Stimulated activated CD8-positive, alpha-beta memory T cell treated with anti-CD3 and anti-CD28 coated beads, Interleukin-2, amount 100 ng/mL, for 48 hours (primary cell): Measurements from ENCODE around the gene FBXW11.

Experiments used
- DNase-seq, 2 donors: peaks; one replicate each; pipeline ENCODE4 v3.0.0-alpha.2; 2020; ENCODE audit warnings: low read depth in 2 of 2

Gene FBXW11

DNA sequence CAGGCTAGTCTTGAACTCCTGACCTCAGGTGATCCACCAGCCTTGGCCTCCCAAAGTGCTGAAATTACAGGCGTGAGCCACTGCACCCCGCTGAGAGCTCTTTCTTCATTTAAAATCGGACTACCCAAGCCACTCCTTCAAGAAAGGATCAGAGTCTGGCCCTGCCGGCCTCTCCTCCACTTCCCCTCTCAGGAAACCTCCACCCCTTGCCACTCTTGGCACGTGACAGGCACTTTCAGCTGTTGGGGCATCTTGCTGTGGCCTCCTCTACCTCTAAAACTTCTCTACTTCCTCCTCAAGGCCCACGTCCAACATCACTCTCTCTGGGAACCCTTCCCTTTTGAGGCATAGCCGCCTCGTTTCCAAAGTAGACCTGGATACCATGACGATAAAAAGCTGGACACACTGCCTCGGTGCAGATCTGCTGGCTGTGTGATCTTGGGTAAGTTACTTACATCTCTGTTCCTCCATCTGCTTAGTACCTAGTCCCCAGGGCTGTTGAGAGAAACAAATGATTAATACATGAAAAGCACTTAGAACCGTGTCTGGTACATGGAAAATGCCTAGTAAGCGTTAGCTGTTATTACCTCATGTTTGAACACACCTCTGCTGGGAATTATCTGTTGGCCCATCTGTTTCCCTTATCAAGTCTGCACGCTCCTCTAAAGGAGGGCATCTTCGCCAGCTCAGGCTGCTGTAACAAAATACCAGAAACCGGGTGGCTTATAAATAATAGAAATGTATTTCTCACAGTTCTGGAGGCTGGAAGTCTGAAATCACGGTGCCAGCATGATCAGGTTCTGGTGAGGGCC, 165.5 kb downstream of the FBXW11 start:
- DNase-seq, result no peak

DNA sequence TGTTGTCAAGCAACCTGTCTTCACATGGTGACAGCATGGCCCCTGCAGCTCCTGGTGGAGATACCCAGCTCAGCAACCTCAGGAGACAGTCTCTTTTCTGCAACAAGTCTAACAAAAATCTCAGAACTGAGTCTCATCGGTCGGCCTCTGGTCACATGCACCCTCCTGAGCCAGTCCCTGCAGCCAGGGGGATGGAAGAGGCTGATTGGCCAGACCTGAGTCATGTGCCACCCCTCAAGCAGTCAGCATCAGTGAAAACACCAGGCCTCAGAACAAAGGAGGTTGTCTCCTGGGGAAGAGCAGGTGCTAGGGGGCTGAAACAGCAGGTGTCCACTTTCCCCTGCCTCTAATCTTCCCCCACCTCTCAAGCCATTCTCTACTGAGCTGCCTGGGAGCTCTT, 166.4 kb downstream of the FBXW11 start:
- DNase-seq, result no peak

DNA sequence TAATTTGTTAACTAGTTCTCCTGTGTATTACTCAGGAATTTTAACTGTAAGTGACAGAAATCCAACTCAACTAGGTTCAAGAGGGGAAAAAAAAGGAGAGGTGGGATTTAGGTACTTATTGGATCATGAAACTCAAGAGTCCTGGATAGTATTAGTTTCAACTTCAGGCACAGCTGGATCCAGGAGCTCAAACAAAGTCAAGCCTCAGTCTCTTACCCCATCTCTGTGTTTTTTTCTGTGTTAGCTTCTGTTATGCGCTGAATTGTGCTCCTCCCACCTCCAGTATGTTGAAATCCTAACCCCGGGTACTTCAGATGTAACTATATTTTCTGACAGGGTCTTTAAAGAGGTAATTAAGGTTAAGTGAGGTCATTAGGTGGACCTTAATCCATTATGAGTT, 167.3 kb downstream of the FBXW11 start:
- no peak for DNase-seq

DNA sequence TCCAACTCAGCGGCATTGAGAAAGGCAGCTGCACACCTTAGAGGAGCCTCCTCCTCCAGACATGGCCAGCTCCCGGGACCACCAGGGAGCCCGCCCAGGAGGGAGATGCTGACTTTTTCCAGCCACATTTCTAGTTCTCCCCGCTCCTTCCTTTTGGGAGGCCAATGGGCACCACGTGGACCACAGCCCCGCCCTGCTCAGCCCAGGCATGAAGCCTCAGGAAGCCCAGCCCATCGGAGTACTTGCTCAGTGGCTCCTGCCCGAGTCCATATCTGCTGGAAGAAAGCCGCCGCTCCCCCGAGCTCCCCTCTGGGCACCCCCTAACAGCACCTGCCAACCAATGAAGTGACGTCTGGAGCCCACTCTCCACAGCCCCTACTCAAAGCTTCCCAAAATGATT, 168.4 kb downstream of the FBXW11 start:
- no peak for DNase-seq

DNA sequence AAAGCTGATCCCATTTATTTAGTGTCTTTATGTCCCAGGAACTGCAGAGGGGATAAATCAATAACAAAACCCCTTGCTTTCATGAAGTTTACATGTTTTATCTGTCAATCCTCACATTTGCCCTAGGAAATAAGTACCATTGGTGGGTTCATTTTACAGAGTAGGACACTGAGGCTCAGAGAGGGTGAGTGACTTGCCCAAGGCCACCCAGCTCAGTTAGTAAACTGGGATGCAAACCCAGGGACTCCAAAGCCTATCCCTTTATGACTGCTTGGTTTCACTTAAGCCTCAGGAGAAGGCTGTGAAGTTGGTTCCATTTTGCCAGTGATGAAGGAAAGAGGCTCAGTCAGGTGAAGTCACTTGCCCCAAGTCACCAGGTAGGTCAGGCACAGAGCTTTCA, 168.9 kb downstream of the FBXW11 start:
- DNase-seq, result no peak

DNA sequence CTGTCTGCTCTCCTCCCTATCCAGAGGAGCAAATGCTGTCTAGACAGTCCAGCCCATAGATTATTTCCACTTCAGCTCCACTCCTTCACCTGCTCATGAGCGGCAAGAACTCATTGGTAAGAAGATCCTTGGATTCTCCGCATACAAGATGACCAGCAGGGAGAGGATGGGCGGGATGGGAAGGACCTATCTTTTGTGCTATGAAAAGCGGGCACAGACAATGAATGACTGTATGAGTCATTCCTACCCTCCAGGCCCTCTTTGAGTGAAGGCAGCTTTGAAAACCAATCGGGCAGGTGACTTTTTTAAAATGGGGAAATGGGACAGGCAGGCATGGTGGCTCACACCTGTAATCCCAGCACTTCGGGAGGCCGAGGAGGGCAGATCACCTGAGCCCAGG, 171.4 kb downstream of the FBXW11 start:
- no peak for DNase-seq

DNA sequence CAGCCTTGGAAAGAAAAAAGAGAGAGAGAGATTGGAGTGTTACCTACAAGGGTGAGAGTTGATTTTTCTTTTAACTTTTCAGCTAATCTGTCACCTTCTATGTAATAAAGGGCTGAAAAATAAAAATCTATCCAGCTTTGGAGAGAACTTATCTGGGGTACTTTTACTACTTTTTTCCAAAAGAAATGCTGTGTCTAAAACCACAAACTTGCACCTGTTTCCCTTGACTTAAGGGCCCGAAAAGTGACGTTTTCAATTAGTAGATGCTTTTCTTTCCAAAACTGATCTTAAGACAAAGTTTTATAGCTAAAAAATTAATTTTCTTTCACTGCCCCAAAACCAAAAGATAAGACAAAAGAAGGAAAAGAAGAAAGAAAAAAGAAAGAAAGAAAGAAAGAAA, 172.0 kb downstream of the FBXW11 start:
- DNase-seq, result no peak

DNA sequence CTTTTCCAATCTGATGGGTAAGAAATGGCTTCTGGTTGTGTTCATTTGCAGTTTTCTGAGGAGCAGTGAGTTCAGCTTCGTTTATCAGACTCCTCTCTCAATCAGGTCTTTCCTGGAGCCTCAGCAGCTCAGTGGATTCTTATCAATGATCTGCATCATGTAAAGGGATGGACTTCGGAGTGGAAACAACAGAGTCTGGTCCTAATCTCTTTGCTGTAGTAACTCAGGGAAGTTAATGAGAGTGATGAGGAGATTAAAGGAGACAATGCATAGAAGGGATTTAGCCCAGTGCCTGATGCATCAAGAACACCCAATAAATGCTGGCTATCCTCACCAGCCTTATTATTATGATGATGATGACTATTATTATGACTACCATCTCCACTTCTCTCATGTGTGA, 173.7 kb downstream of the FBXW11 start:
- no peak for DNase-seq

DNA sequence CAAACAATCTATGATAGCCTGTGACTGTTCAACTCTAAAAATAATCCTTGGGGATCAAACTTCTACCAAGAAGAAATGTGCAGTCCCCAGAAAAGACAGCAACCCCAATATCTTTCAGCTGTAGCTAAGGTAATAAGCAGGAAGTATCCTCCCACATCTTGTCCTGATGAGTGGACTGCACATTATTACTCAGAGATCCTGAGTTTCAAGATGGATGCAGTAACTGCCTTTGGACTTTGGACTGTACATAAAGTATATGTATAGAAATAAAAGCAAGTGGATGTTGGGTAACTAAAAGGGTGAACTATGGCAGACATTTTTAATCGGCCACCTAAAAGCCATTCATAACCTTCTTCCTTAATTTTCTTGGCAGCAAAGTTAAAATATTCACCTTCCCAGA, 175.8 kb downstream of the FBXW11 start:
- DNase-seq, result no peak

DNA sequence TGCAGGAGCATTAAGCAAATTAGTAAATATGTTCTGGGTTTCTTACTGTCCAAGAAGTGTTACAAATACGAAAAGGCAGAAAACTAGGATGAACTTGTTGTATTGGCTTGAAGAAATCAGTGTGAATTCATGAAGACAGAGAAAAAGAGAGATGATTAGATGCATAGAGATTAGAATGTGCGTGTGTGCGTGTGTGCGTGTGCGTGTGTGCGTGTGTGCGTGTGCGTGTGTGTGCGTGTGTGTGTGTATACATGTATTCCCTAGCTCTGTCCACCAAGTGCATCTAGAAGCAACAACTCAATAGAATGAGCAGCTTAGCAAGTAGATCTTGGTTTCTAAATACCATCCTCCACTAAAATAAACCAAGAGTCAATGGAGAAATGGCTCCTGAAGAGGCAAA, 179.3 kb downstream of the FBXW11 start:
- no peak for DNase-seq

DNA sequence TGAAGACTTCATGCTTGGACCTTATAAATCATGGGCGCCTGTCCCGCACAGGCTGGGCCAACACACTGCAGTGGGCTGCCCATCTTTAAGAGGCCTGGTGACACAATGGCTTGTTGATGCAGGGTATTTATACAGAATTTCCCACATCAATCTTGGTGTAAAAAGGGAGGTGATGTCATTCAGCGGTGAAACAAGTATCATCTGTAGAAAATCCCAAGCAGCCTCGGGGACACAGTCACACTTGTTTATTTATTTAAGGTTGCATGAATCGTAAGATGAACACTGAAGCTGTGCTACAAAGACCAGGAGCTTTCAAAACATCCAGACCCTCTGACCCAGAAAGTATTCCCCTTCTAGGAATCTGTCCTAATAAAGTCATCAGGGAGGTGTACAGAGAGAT, 180.3 kb downstream of the FBXW11 start:
- no peak for DNase-seq

DNA sequence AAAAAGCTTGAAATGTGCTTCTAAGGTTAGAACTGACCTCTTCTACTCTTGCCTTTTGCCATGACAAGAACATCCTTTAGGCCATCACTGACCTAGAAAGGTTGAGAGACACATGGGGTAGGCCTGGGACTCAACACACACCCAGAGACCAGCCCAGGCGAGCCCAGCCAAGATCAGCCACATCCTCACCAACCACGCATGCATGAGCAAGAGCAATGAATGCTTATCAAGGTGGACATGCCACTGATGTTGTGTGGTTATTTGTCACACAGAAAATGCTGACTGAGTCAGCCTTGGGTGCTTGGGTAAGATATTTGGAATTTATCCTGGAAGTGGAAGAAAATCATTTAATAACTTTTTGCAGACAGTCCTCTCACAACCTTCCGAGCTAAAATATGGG, 181.4 kb downstream of the FBXW11 start:
- no peak for DNase-seq

DNA sequence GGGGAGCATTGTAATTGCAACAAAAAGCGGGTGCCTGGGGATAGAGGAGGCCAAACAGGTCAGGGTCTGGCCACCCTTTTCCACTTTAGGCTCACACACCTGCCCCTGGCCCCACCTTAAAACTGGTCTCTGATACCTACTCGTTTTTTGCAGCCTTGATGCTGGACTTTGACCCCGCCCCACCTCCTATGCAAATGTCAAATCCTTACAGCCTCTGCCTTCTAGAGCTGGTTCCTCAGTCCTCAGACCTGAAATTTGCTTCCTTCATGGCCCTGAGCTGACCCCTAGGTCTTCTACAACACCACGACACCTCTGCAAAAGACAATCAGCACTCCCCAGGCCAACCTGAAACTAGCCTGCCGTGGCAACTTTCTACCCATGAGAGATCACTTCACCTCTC, 183.2 kb downstream of the FBXW11 start:
- DNase-seq, result no peak

DNA sequence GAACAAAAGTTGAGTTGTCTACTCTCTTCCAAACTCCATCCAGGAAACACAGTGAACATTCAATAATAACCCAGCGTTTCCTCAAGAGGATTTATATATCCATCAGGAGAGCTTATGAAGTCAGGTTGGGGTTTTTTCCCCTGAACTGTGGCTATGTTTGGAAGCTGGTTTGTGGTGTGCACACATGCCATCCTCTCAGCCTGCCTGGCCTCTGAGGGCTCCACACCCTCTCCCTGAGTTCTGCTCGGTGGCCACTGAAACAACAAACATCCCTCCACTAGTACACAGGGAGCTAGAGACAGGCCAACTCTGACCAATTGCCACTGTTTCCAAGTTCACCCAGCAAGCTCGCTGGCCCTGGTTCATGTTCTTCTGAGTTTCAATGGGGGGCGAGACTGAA, 185.2 kb downstream of the FBXW11 start:
- DNase-seq, result no peak

DNA sequence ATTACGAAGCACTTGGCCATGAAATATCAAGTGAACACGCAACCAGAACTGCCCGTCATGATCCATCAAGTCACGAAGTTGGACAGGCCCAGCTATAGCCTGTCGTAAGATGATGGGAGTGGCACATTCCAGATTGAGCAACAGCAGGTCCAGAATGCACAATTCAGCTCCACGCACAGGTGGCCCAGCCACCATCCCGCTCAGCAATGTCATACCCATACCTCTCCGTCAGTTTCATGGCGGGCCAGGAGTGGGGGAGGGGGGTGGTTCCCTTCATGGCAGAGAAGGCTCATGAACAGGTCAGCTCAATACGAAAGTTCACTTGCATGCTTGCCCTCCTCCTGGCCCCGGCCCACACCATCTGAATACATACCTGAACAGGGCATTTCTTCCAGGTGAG, 185.9 kb downstream of the FBXW11 start:
- DNase-seq, result no peak

DNA sequence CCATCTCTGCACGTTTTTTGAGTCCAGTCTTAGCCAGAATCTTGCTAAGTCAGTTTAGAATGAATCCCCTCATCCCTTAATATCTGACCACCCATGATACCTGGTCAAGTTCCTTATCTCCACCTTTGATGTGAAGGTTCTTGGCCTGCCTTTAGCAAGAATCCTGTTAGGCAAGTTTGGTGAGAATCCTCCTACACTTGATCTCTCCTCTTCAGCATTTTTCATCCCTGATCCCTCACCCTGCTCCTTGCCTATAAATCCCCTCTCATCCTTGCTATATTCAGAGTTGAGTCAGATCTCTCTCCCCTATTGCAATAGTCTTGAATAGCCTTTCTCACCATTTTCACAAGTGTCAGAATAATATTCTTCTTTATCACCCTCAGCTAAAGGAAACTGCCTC, 189.8 kb downstream of the FBXW11 start:
- DNase-seq, result no peak

DNA sequence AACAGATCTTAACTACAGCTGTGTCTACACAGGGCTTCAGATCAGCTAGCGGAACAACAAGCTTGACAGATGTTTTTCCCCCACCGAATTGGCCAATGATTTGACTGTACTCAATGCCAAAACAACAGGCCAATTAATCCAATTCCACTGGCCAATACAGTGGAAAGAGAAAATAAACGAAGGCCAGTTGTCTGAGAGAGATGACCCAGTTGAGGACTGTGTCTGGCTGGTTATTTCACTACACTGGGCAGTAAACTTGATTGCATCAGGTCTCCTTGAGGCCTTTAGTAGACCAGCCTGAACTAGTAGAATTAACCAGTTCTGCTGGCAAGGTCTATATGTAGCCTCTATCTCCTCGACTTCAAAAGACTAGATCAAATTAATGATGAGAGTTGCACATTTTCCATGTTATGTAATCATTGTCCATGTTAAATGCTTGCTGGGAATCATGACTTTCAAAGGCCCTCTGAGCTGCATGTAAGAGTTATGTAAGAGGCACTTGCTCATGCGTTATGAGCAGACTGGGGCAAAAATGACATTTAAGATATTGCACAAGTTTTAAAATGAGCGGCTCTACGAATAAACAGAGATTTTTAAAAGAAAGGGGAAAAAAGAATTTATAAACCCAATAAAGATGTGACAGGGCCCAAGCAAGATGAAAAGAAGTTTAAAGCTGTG, 192.5 kb downstream of the FBXW11 start:
- no peak for DNase-seq

DNA sequence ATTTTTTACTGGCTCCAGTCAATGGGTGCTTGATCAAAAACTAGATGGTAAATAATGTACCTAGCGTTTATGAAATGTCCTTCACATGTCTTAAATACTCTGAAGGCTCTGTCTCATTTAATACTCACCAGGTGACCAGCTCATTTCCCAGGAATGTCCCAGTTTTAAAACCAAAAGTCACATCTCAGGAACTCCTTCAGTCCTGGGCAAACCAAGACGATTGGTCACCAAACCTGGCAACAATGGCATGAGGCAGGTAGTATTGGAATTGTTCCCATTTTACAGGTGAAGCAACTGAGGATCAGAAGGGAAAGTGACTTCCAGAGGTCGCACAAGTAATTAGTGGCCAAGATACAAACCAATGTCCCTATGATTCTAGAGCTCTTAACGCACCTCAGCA, 193.2 kb downstream of the FBXW11 start:
- DNase-seq, result no peak
